HCT116 (cell line): ENCODE data around the gene GNAT1. TPM values are rescaled to one million over a fixed set of nuclear protein-coding genes. Genes with fewer than 3 reads are reported as not detected.

Source experiments
- ATAC-seq: fragments of 200-7000 bp; cut with Tn5 transposase; 2 replicates; pipeline ENCODE4 v1.9.1; 2020; ENCODE audit warnings: mild to moderate bottlenecking, moderate library complexity
- BruUV-seq: library from RNA; stranded (reverse); fragments of 400-500 nt; replicated peaks from 2 replicates; lab custom pipeline; 2021; lab: Mats Ljungman, UMichigan
- CTCF ChIA-PET: fragments of 300-600 bp; sonication (Branson Sonifier 250); formaldehyde crosslinking; loops from one replicate; lab custom pipeline; 2021; ENCODE audit warnings: antibody characterized with exemption; lab: Charles Lee
- POLR2A ChIA-PET: fragments of 300-600, 350-600 bp; sonication (Branson Sonifier 250); formaldehyde crosslinking; loops from one replicate; lab custom pipeline; 2021; ENCODE audit warnings: antibody characterized with exemption; lab: Charles Lee
- RAD21 ChIA-PET, 2 experiments: fragments of 300-600 bp; sonication (Branson Sonifier 250); formaldehyde crosslinking; loops; one replicate each; lab custom pipeline; 2023; ENCODE audit warnings: low total read pairs in 2 of 2; ENCODE audit not compliant: uncharacterized antibody in 2 of 2, unreplicated experiment in 2 of 2, low non-redundant PET in 1 of 2; lab: Charles Lee
- DNase-seq: peaks from one replicate; pipeline ENCODE4 v3.0.0-alpha.2; 2010; ENCODE audit warnings: low read depth, low spot score
- H2AFZ ChIP-seq: fragments of 200-600 bp; shearing (Covaris generic), sonication (generic); 2 replicates; pipeline ENCODE4 v1.6.1; 2017; ENCODE audit warnings: low read depth, mixed run types, mixed read lengths, antibody characterized with exemption, low read length; ENCODE audit not compliant: poor library complexity, severe bottlenecking
- H3K27ac ChIP-seq: 2 replicates; pipeline ENCODE4 v1.5.1; 2012; ENCODE audit warnings: low read depth, low read length
- H3K27me3 ChIP-seq: fragments of 200-600 bp; sonication (generic); 2 replicates; pipeline ENCODE4 v1.6.1; 2016; ENCODE audit warnings: mixed run types, low read length, mixed read lengths; ENCODE audit not compliant: insufficient read depth
- H3K36me3 ChIP-seq, 2 experiments: fragments of 200-500 bp in 1 of 2; fragments of 200-600 bp in 1 of 2; sonication (Bioruptor generic) in 1 of 2; sonication (generic) in 1 of 2; 2 replicates each; pipeline versions ENCODE4 v1.5.1 to v1.6.1; 2014 to 2016; ENCODE audit warnings: low read length in 2 of 2, inconsistent platforms in 1 of 2, mixed read lengths in 1 of 2, mixed run types in 1 of 2; ENCODE audit not compliant: insufficient read depth in 2 of 2, control insufficient read depth in 1 of 2
- H3K4me1 ChIP-seq, 2 experiments: fragments of 200-600 bp in 1 of 2; sonication (generic) in 1 of 2; 2 replicates each; pipeline versions ENCODE4 v1.5.1 to v1.6.1; 2012 to 2017; ENCODE audit warnings: low read length in 2 of 2, inconsistent platforms in 1 of 2, mild to moderate bottlenecking in 1 of 2, mixed read lengths in 1 of 2, mixed run types in 1 of 2, moderate library complexity in 1 of 2; ENCODE audit not compliant: insufficient read depth in 2 of 2, control insufficient read depth in 1 of 2
- H3K4me2 ChIP-seq: fragments of 200-600 bp; sonication (generic); 2 replicates; pipeline ENCODE4 v1.6.1; 2017; ENCODE audit warnings: mixed run types, low read length, mixed read lengths
- H3K4me3 ChIP-seq, 2 experiments: fragments of 200-600 bp in 1 of 2; sonication (generic) in 1 of 2; replicated peaks in 1 of 2; 2 replicates each; pipeline ENCODE4 v1.5.1; 2011 to 2016; ENCODE audit warnings: low read length in 2 of 2, control low read depth in 1 of 2, low read depth in 1 of 2, mild to moderate bottlenecking in 1 of 2, mixed read lengths in 1 of 2, mixed run types in 1 of 2
- H3K79me2 ChIP-seq: fragments of 200-600 bp; sonication (generic); 2 replicates; pipeline ENCODE4 v1.6.1; 2017; ENCODE audit warnings: mild to moderate bottlenecking, mixed run types, low read length, moderate library complexity, mixed read lengths; ENCODE audit not compliant: insufficient read depth
- H3K9ac ChIP-seq: fragments of 200-600 bp; sonication (generic); 2 replicates; pipeline ENCODE4 v1.6.1; 2016; ENCODE audit warnings: low read length, mixed read lengths
- H3K9me2 ChIP-seq: fragments of 200-600 bp; sonication (generic), shearing (Covaris generic); 2 replicates; pipeline ENCODE4 v1.6.1; 2017; ENCODE audit warnings: mixed run types, mild to moderate bottlenecking, moderate library complexity; ENCODE audit not compliant: insufficient read depth
- H3K9me3 ChIP-seq, 2 experiments: fragments of 200-500 bp in 1 of 2; fragments of 200-600 bp in 1 of 2; sonication (Bioruptor generic) in 1 of 2; sonication (generic) in 1 of 2; 2 replicates each; pipeline ENCODE4 v1.6.1; 2014 to 2017; ENCODE audit warnings: low read length in 2 of 2, mixed read lengths in 2 of 2, inconsistent platforms in 1 of 2, low read depth in 1 of 2, mild to moderate bottlenecking in 1 of 2, mixed run types in 1 of 2, moderate library complexity in 1 of 2; ENCODE audit not compliant: control insufficient read depth in 1 of 2, insufficient read depth in 1 of 2
- H4K20me1 ChIP-seq: fragments of 200-600 bp; sonication (generic), shearing (Covaris generic); 2 replicates; pipeline ENCODE4 v1.6.1; 2017; ENCODE audit warnings: mixed run types, mild to moderate bottlenecking, moderate library complexity; ENCODE audit not compliant: insufficient read depth
- CEBPB ChIP-seq: IDR thresholded peaks from 2 replicates; pipeline ENCODE4 v1.6.1; 2012; ENCODE audit warnings: low read depth
- ELF1 ChIP-seq: IDR thresholded peaks from 2 replicates; pipeline ENCODE4 v1.6.1; 2012; ENCODE audit warnings: low read depth, borderline replicate concordance
- FOSL1 ChIP-seq: IDR thresholded peaks from 2 replicates; pipeline ENCODE4 v1.6.1; 2012; ENCODE audit warnings: low read depth
- JUND ChIP-seq: IDR thresholded peaks from 2 replicates; pipeline ENCODE4 v1.6.1; 2012
- POLR2A ChIP-seq: IDR thresholded peaks from 2 replicates; pipeline ENCODE4 v1.7.0; 2011; ENCODE audit warnings: borderline replicate concordance; ENCODE audit not compliant: insufficient read depth, insufficient read length; ENCODE audit errors: extremely low read depth
- POLR2AphosphoS5 ChIP-seq: IDR thresholded peaks from 2 replicates; pipeline ENCODE4 v1.6.1; 2011; ENCODE audit warnings: mild to moderate bottlenecking, low read depth, low read length, moderate library complexity
- REST ChIP-seq: IDR thresholded peaks from 2 replicates; pipeline ENCODE4 v1.6.1; 2012; ENCODE audit warnings: low read depth
- SIN3A ChIP-seq: IDR thresholded peaks from 2 replicates; pipeline ENCODE4 v1.6.1; 2012; ENCODE audit warnings: low read depth
- SRF ChIP-seq: IDR thresholded peaks from 2 replicates; pipeline ENCODE4 v1.6.1; 2012; ENCODE audit warnings: low read depth
- TCF7L2 ChIP-seq: IDR thresholded peaks from 2 replicates; pipeline ENCODE4 v1.7.0; 2011; ENCODE audit warnings: borderline replicate concordance, inconsistent platforms; ENCODE audit not compliant: insufficient read depth, insufficient read length; ENCODE audit errors: extremely low read depth
- YY1 ChIP-seq: IDR thresholded peaks from 2 replicates; pipeline ENCODE4 v1.6.1; 2011; ENCODE audit warnings: low read length, low read depth, moderate library complexity, mild to moderate bottlenecking; ENCODE audit not compliant: insufficient replicate concordance; ENCODE audit errors: extremely low read depth
- ZBTB33 ChIP-seq: IDR thresholded peaks from 2 replicates; pipeline ENCODE4 v1.6.1; 2011; ENCODE audit warnings: mild to moderate bottlenecking, low read length, moderate library complexity; ENCODE audit not compliant: insufficient replicate concordance; ENCODE audit errors: extremely low read depth
- intact Hi-C: fragments of 100-400 bp; cut with micrococcal nuclease; formaldehyde crosslinking; loops from 2 replicates; pipeline ENCODE4 v1.10.0; 2022
- total RNA-seq: library from RNA; stranded (reverse); gene quantifications from one replicate; pipeline ENCODE4 v1.2.1, GENCODE V29; 2021; ENCODE audit not compliant: unreplicated experiment

GNAT1 gene
- total RNA-seq, 1 experiment from 2014 or later = not detected

GRCh38 chr3:50224639-50225038 lies 33.2 kb downstream of the GNAT1 start:
- no peaks in the 10 kb centered on the region for H3K79me2 ChIP-seq
- no TSS peak for BruUV-seq
- intact Hi-C loops = no loop called here
- no peak overlapping the region for H3K27ac ChIP-seq
- H3K27me3 ChIP-seq = no peaks in the 10 kb centered on the region
- CTCF ChIA-PET = interaction anchor here (0.5 to 6.3 kb wide), 3 partner anchors 31 to 50 kb away, joined by 3 to 164 read pairs (median 17); partner anchors contain the start of gene GNAT1
- TF ChIP-seq SIN3A = no peak
- TF ChIP-seq SRF = no peak
- no peak for TF ChIP-seq ELF1
- TF ChIP-seq TCF7L2 = no peak
- no peak for TF ChIP-seq REST
- no peak for TF ChIP-seq POLR2AphosphoS5
- no peak for TF ChIP-seq FOSL1
- TF ChIP-seq CEBPB = no peak
- TF ChIP-seq POLR2A = no peak
- no peak for TF ChIP-seq ZBTB33
- no peak for TF ChIP-seq YY1
- no peak for TF ChIP-seq JUND
- no peaks in the 10 kb centered on the region for H4K20me1 ChIP-seq
- H3K4me2 ChIP-seq = no peak overlapping the region
- POLR2A ChIA-PET = interaction anchor here (3.3 kb wide), 1 partner anchor 11 kb away, joined by 14 read pairs; the partner anchor contains the start of gene GNAI2
- ATAC-seq = no peak
- RAD21 ChIA-PET = interaction anchor here (0.6 to 4.7 kb wide), 3 partner anchors 30 to 67 kb away, joined by 3 to 48 read pairs (median 45); no protein-coding TSS in a partner anchor
- no peaks in the 10 kb centered on the region for H3K36me3 ChIP-seq
- H3K4me1 ChIP-seq = peaks cover 10 to 34% of the 10 kb centered on the region in 2 experiments
- no peak overlapping the region for H3K4me3 ChIP-seq
- DNase-seq = no peak
- H3K9me3 ChIP-seq = no peaks in the 10 kb centered on the region
- H3K9ac ChIP-seq = no peak overlapping the region
- H2AFZ ChIP-seq = no peak overlapping the region
- no peaks in the 10 kb centered on the region for H3K9me2 ChIP-seq
